Tibial nerve (tissue), 4 donors: ENCODE results near the gene PREX1.

Source experiments
- EP300 ChIP-seq, 2 donors: sonication (generic); formaldehyde crosslinking; IDR thresholded peaks; one replicate each; pipeline ENCODE4 v1.6.1; 2017; ENCODE audit warnings: antibody characterized with exemption in 2 of 2, mild to moderate bottlenecking in 1 of 2
- POLR2A ChIP-seq, 2 donors: fragments of 450-650 bp; IDR thresholded peaks; one replicate each; pipeline ENCODE4 v1.6.1; 2017; ENCODE audit warnings: antibody characterized with exemption in 2 of 2, mild to moderate bottlenecking in 2 of 2, moderate library complexity in 2 of 2
- TF ChIP-seq, protein P1 (sequence below), 5 experiments: fragments of 200-600 bp in 3 of 5; fragments of 450-650 bp in 2 of 5; sonication (generic) in 3 of 5; IDR thresholded peaks; one replicate each; pipeline ENCODE4 v1.5.1; 2016 to 2019; ENCODE audit warnings: antibody characterized with exemption in 5 of 5, mild to moderate bottlenecking in 3 of 5, moderate library complexity in 2 of 5

- TF ChIP-seq POLR2A (IDR thresholded peaks at IDR 0.05) (no peak), EP300 (IDR thresholded peaks at IDR 0.05) (no peak)
- TF ChIP-seq, protein P1, sequence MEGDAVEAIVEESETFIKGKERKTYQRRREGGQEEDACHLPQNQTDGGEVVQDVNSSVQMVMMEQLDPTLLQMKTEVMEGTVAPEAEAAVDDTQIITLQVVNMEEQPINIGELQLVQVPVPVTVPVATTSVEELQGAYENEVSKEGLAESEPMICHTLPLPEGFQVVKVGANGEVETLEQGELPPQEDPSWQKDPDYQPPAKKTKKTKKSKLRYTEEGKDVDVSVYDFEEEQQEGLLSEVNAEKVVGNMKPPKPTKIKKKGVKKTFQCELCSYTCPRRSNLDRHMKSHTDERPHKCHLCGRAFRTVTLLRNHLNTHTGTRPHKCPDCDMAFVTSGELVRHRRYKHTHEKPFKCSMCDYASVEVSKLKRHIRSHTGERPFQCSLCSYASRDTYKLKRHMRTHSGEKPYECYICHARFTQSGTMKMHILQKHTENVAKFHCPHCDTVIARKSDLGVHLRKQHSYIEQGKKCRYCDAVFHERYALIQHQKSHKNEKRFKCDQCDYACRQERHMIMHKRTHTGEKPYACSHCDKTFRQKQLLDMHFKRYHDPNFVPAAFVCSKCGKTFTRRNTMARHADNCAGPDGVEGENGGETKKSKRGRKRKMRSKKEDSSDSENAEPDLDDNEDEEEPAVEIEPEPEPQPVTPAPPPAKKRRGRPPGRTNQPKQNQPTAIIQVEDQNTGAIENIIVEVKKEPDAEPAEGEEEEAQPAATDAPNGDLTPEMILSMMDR (IDR thresholded peaks at IDR 0.05): no peak
These were observed 171.1 kb downstream of the PREX1 start for GRCh38 chr20:48656661-48657211.
